H9 (cell line): ENCODE measurements around the gene PALM3. TPM values are rescaled to one million over a fixed set of nuclear protein-coding genes. Genes with fewer than 3 reads are reported as not detected.

ENCODE experiments used
- DNase-seq: peaks from one replicate; pipeline ENCODE4 v3.0.0-alpha.2; 2017
- H2AFZ ChIP-seq: one replicate; pipeline ENCODE4 v1.6.1; 2013; ENCODE audit warnings: mild to moderate bottlenecking, low read length, control low read depth, moderate library complexity
- H2AK5ac ChIP-seq: 2 replicates; pipeline ENCODE4 v1.6.1; 2013; ENCODE audit warnings: low read length, control low read depth, mixed read lengths; ENCODE audit not compliant: insufficient read length
- H2BK120ac ChIP-seq: one replicate; pipeline ENCODE4 v1.6.1; 2013; ENCODE audit warnings: low read depth, mild to moderate bottlenecking, low read length, control low read depth, inconsistent platforms; ENCODE audit not compliant: poor library complexity, severe bottlenecking
- H2BK12ac ChIP-seq: 2 replicates; pipeline ENCODE4 v1.6.1; 2013; ENCODE audit warnings: low read length, control low read depth, mixed read lengths, low read depth; ENCODE audit not compliant: insufficient read length
- H2BK15ac ChIP-seq: 2 replicates; pipeline ENCODE4 v1.6.1; 2013; ENCODE audit warnings: low read depth, low read length, control low read depth
- H2BK20ac ChIP-seq: one replicate; pipeline ENCODE4 v1.6.1; 2013; ENCODE audit warnings: low read depth, mild to moderate bottlenecking, low read length, control low read depth, inconsistent platforms; ENCODE audit not compliant: poor library complexity, severe bottlenecking
- H2BK5ac ChIP-seq: 2 replicates; pipeline ENCODE4 v1.6.1; 2013; ENCODE audit warnings: low read length, control low read depth, mixed read lengths; ENCODE audit not compliant: insufficient read length
- H3K14ac ChIP-seq: 2 replicates; pipeline ENCODE4 v1.6.1; 2013; ENCODE audit warnings: low read length, control low read depth; ENCODE audit not compliant: insufficient read depth
- H3K18ac ChIP-seq: 2 replicates; pipeline ENCODE4 v1.6.1; 2013; ENCODE audit warnings: low read depth, mild to moderate bottlenecking, mixed read lengths, low read length, control low read depth; ENCODE audit not compliant: insufficient read length
- H3K23ac ChIP-seq: 2 replicates; pipeline ENCODE4 v1.6.1; 2013; ENCODE audit warnings: low read length, control low read depth, mixed read lengths, low read depth; ENCODE audit not compliant: insufficient read length
- H3K23me2 ChIP-seq: 2 replicates; pipeline ENCODE4 v1.6.1; 2013; ENCODE audit warnings: low read depth, mild to moderate bottlenecking, mixed read lengths, low read length, control low read depth; ENCODE audit not compliant: insufficient read length, poor library complexity, severe bottlenecking
- H3K27ac ChIP-seq: 2 replicates; pipeline ENCODE4 v1.5.1; 2013; ENCODE audit warnings: low read length, control low read depth, mixed read lengths, low read depth; ENCODE audit not compliant: insufficient read length
- H3K27me3 ChIP-seq: 2 replicates; pipeline ENCODE4 v1.6.1; 2013; ENCODE audit warnings: low read length, control low read depth, inconsistent platforms; ENCODE audit not compliant: insufficient read depth
- H3K4ac ChIP-seq: 2 replicates; pipeline ENCODE4 v1.6.1; 2013; ENCODE audit warnings: low read depth, mild to moderate bottlenecking, control low read depth, inconsistent platforms, low read length, moderate library complexity
- H3K4me1 ChIP-seq: 2 replicates; pipeline ENCODE4 v1.6.1; 2013; ENCODE audit warnings: low read length, control low read depth, inconsistent platforms; ENCODE audit not compliant: insufficient read depth
- H3K4me2 ChIP-seq: 2 replicates; pipeline ENCODE4 v1.6.1; 2013; ENCODE audit warnings: low read length, control low read depth, mixed read lengths; ENCODE audit not compliant: insufficient read length, insufficient read depth
- H3K56ac ChIP-seq: 2 replicates; pipeline ENCODE4 v1.6.1; 2013; ENCODE audit warnings: low read depth, mild to moderate bottlenecking, mixed read lengths, low read length, control low read depth; ENCODE audit not compliant: insufficient read length
- H3K79me1 ChIP-seq: 2 replicates; pipeline ENCODE4 v1.6.1; 2013; ENCODE audit warnings: low read depth, mild to moderate bottlenecking, moderate library complexity, low read length, control low read depth, inconsistent platforms; ENCODE audit not compliant: insufficient read depth, poor library complexity, severe bottlenecking
- H3K79me2 ChIP-seq: 2 replicates; pipeline ENCODE4 v1.6.1; 2013; ENCODE audit warnings: low read length, control low read depth, inconsistent platforms; ENCODE audit not compliant: insufficient read depth
- H3K9ac ChIP-seq: 2 replicates; pipeline ENCODE4 v1.6.1; 2013; ENCODE audit warnings: low read length, control low read depth, mixed read lengths; ENCODE audit not compliant: insufficient read length; ENCODE audit errors: extremely low read depth
- H3K9me3 ChIP-seq: one replicate; pipeline ENCODE4 v1.6.1; 2013; ENCODE audit warnings: low read depth, low read length, inconsistent platforms; ENCODE audit not compliant: control insufficient read depth
- H3T11ph ChIP-seq: one replicate; pipeline ENCODE4 v1.6.1; 2013; ENCODE audit warnings: mild to moderate bottlenecking, low read length, control low read depth, inconsistent platforms
- H4K20me1 ChIP-seq: one replicate; pipeline ENCODE4 v1.6.1; 2013; ENCODE audit not compliant: control insufficient read depth, insufficient read length, insufficient read depth
- H4K5ac ChIP-seq: 2 replicates; pipeline ENCODE4 v1.6.1; 2013; ENCODE audit warnings: low read depth, mild to moderate bottlenecking, mixed read lengths, low read length, control low read depth; ENCODE audit not compliant: insufficient read length
- H4K8ac ChIP-seq: replicated peaks from 2 replicates; pipeline ENCODE4 v1.6.1; 2013; ENCODE audit warnings: low read length, control low read depth, mixed read lengths, low read depth; ENCODE audit not compliant: insufficient read length
- H4K91ac ChIP-seq: 2 replicates; pipeline ENCODE4 v1.6.1; 2013; ENCODE audit warnings: low read depth, mild to moderate bottlenecking, moderate library complexity, mixed read lengths, low read length, control low read depth; ENCODE audit not compliant: insufficient read length
- H3K27ac Mint-ChIP-seq, 3 experiments: 2 replicates in 2 of 3; 3 replicates in 1 of 3; pipeline ENCODE4 v1.8.0; 2020 to 2021; ENCODE audit warnings: mixed read lengths in 3 of 3, mild to moderate bottlenecking in 1 of 3, moderate library complexity in 1 of 3
- H3K27me3 Mint-ChIP-seq: 2 replicates; pipeline ENCODE4 v1.8.0; 2021; ENCODE audit warnings: low read depth, mild to moderate bottlenecking, moderate library complexity, mixed read lengths
- H3K36me3 Mint-ChIP-seq, 3 experiments: 2 replicates in 2 of 3; 3 replicates in 1 of 3; pipeline ENCODE4 v1.8.0; 2020 to 2021; ENCODE audit warnings: low read depth in 3 of 3, mixed read lengths in 3 of 3; ENCODE audit not compliant: insufficient read depth in 1 of 3
- H3K4me1 Mint-ChIP-seq, 2 experiments: 2 replicates each; pipeline ENCODE4 v1.8.0; 2020; ENCODE audit warnings: mixed read lengths in 2 of 2
- H3K4me3 Mint-ChIP-seq, 2 experiments: 2 replicates in 1 of 2; 3 replicates in 1 of 2; pipeline ENCODE4 v1.8.0; 2020 to 2021; ENCODE audit warnings: mild to moderate bottlenecking in 2 of 2, mixed read lengths in 2 of 2, moderate library complexity in 1 of 2
- H3K9me3 Mint-ChIP-seq, 2 experiments: 2 replicates in 1 of 2; 3 replicates in 1 of 2; pipeline ENCODE4 v1.8.0; 2020; ENCODE audit warnings: mild to moderate bottlenecking in 2 of 2, mixed read lengths in 2 of 2, moderate library complexity in 1 of 2
- CTCF ChIP-seq: fragments of 200-600 bp; sonication (generic); conservative IDR thresholded peaks from 3 replicates; pipeline ENCODE4 v1.8.0; 2021; ENCODE audit warnings: antibody characterized with exemption, mild to moderate bottlenecking
- WGBS: extraction: QIAGEN DNeasy Blood & Tissue Kit; methylation state at CpG from one replicate; pipeline ENCODE4 v1.1.7; 2013; ENCODE audit warnings: missing lambda C conversion rate, low lambda C conversion rate, mixed read lengths; ENCODE audit not compliant: insufficient read length; ENCODE audit errors: extremely low coverage; 5-methylcytosine and 5-hydroxymethylcytosine counted together
- total RNA-seq: library from RNA; stranded (reverse); gene quantifications from 2 replicates; pipeline ENCODE4 v1.2.1, GENCODE V29; 2021

The PALM3 gene
- total RNA-seq, 1 experiment from 2014 or later, result 11.5 TPM

- Histone ChIP-seq H3K79me1 (no peaks in the 10 kb centered on the region), H3T11ph (no peak overlapping the region), H4K8ac (no peak overlapping the region), H3K14ac (no peak overlapping the region; the same call in 1 of the 2 replicates), H2BK20ac (no peak overlapping the region), H4K5ac (no peak overlapping the region), H3K79me2 (no peaks in the 10 kb centered on the region), H3K9me3 (peaks cover 6% of the 10 kb centered on the region), H4K91ac (no peak overlapping the region), H3K18ac (no peak overlapping the region), H3K4me1 (no peaks in the 10 kb centered on the region), H4K20me1 (no peaks in the 10 kb centered on the region), H2BK5ac (no peak overlapping the region), H3K4ac (no peak overlapping the region), H2AFZ (no peak overlapping the region), H2AK5ac (no peak overlapping the region), H2BK15ac (no peak overlapping the region), H2BK120ac (no peak overlapping the region), H3K27ac (no peak overlapping the region), H3K56ac (no peak overlapping the region), H2BK12ac (no peak overlapping the region), H3K9ac (no peak overlapping the region), H3K23ac (no peak overlapping the region), H3K4me2 (peak overlapping the region; percentile 68), H3K23me2 (peaks cover 8% of the 10 kb centered on the region), H3K27me3 (no peaks in the 10 kb centered on the region)
- 0 out of 3 replicates have a peak, but pooled peaks have one; percentile 16 for TF ChIP-seq CTCF
- no peak for DNase-seq
- peaks cover 17 to 36% (median 29%) of the 10 kb centered on the region in 3 experiments for H3K36me3 Mint-ChIP-seq
- H3K9me3 Mint-ChIP-seq, result peaks cover 13 to 15% of the 10 kb centered on the region in 2 experiments
- peaks cover 21% of the 10 kb centered on the region for H3K27me3 Mint-ChIP-seq
- H3K4me1 Mint-ChIP-seq, result peaks cover 12% of the 10 kb centered on the region in 2 experiments
- no CpG with 5 or more reads among the region's 72 CpGs for WGBS
- peak overlapping the region; percentile 70 to 92 (median 78); a peak in 4 of 7 replicates for H3K27ac Mint-ChIP-seq
- H3K4me3 Mint-ChIP-seq, result peak overlapping the region; percentile 78 to 98
Measured at GRCh38 chr19:14091081-14091812, 29.4 kb upstream of the PALM3 start.
